C4-2B (cell line): ENCODE data around the gene AQP4.

Source experiments
- CTCF ChIP-seq: fragments of 450-650 bp; conservative IDR thresholded peaks from 2 replicates; pipeline ENCODE4 v1.5.1; 2017; ENCODE audit warnings: mild to moderate bottlenecking
- ZFX ChIP-seq: fragments of 450-650 bp; IDR thresholded peaks from 2 replicates; pipeline ENCODE4 v1.6.1; 2017

GRCh38 chr18:26843760-26844159 lies 21.7 kb downstream of the AQP4 start:
- TF ChIP-seq CTCF: no peak
- no peak for TF ChIP-seq ZFX
